K562 (cell line): ENCODE measurements around the gene INMT. TPM values are rescaled to one million over a fixed set of nuclear protein-coding genes. Genes with fewer than 3 reads are reported as not detected.

Experiments used
- CC2D1A ChIP-seq: fragments of 450-650 bp; IDR thresholded peaks from 2 replicates; pipeline ENCODE4 v1.6.1; 2017; ENCODE audit warnings: mild to moderate bottlenecking
- CTCFL ChIP-seq: IDR thresholded peaks from 2 replicates; pipeline ENCODE4 v1.6.1; 2011; ENCODE audit warnings: borderline replicate concordance, low read depth, mild to moderate bottlenecking, moderate library complexity, low read length; ENCODE audit not compliant: insufficient read depth, poor library complexity, severe bottlenecking
- E4F1 ChIP-seq: fragments of 250-450 bp; sonication (Bioruptor Pico); IDR thresholded peaks from 2 replicates; pipeline ENCODE4 v1.5.0; 2021; ENCODE audit warnings: mild to moderate bottlenecking, borderline replicate concordance
- GTF3C2 ChIP-seq: IDR thresholded peaks from 3 replicates; pipeline ENCODE4 v1.6.1; 2011; ENCODE audit warnings: borderline replicate concordance, mild to moderate bottlenecking, moderate library complexity; ENCODE audit not compliant: insufficient read length; ENCODE audit errors: extremely low read depth
- MCM2 ChIP-seq: fragments of 450-650 bp; IDR thresholded peaks from 2 replicates; pipeline ENCODE4 v1.6.1; 2017; ENCODE audit warnings: low read depth, mild to moderate bottlenecking
- PBX2 ChIP-seq, 2 experiments: IDR thresholded peaks in 1 of 2; conservative IDR thresholded peaks in 1 of 2; 2 replicates each; pipeline ENCODE4 v1.6.1; 2016; ENCODE audit warnings: low read depth in 2 of 2, mild to moderate bottlenecking in 1 of 2, missing compliant biosample characterization in 1 of 2, missing genetic modification characterization in 1 of 2, moderate library complexity in 1 of 2
- PCBP2 ChIP-seq: fragments of 200-400 bp; formaldehyde crosslinking; IDR thresholded peaks from 2 replicates; pipeline ENCODE4 v1.6.1; 2018; ENCODE audit warnings: low read length, low read depth, mild to moderate bottlenecking, moderate library complexity; ENCODE audit not compliant: poor library complexity, severe bottlenecking
- RBM14 ChIP-seq: fragments of 200-400 bp; formaldehyde crosslinking; IDR thresholded peaks from 2 replicates; pipeline ENCODE4 v1.6.1; 2018; ENCODE audit warnings: low read depth, mild to moderate bottlenecking, low read length, moderate library complexity, borderline replicate concordance; ENCODE audit not compliant: insufficient read depth
- SMC3 ChIP-seq: conservative IDR thresholded peaks from 2 replicates; pipeline ENCODE4 v1.6.1; 2011; ENCODE audit warnings: low read depth, low read length, improper control_type of control experiment; ENCODE audit not compliant: insufficient read depth
- ZNF24 ChIP-seq: fragments of 450-650 bp; IDR thresholded peaks from 2 replicates; pipeline ENCODE4 v1.6.1; 2016
- polyA plus RNA-seq, 8 experiments: library from polyadenylated mRNA; depleted of rRNA in 4 of 8; stranded (reverse) in 5 of 8; unstranded in 3 of 8; fragments of >200 nt; fragmentation: Nextera tagmentation in 2 of 8; fragmentation: Illumina TruSeq in 1 of 8; extraction: Ambion mirVana in 2 of 8; extraction: Trizol in 1 of 8; gene quantifications; 2 replicates each; pipeline versions ENCODE4 v1.2.1 to v1.2.3, GENCODE V29; 2011 to 2014; ENCODE audit warnings: inconsistent platforms in 1 of 8, missing spikeins in 1 of 8
- total RNA-seq, 7 experiments: library from RNA; depleted of rRNA in 6 of 7; stranded (reverse); fragments of >200 nt in 6 of 7; fragmentation: Illumina TruSeq in 2 of 7; extraction: Trizol in 2 of 7; gene quantifications; 2 replicates each; pipeline versions ENCODE4 v1.2.1 to v1.2.3, GENCODE V29; 2011 to 2021; ENCODE audit warnings: low replicate concordance in 1 of 7

INMT gene
- total and polyA plus RNA-seq, 9 of the 15 experiments (the other 6 are each of a cell fraction or from before 2014, with no cell fraction given), result 0.04 to 0.27 TPM; not detected in 7

- 0 out of 2 replicates have a peak, but pooled peaks have one; percentile 17 for TF ChIP-seq ZNF24
- no peak for TF ChIP-seq PCBP2
- TF ChIP-seq RBM14, result no peak
- TF ChIP-seq MCM2, result no peak
- no peak for TF ChIP-seq PBX2 (CRISPR knock-in tag; IDR thresholded peaks at IDR 0.05; ENCODE audit: low read depth)
- no peak for TF ChIP-seq PBX2 (tag; conservative IDR thresholded peaks at IDR 0.05; ENCODE audit: low read depth)
- TF ChIP-seq GTF3C2, result no peak
- TF ChIP-seq SMC3, result peak; percentile 93
- TF ChIP-seq CC2D1A, result peak; percentile 70
- no peak for TF ChIP-seq E4F1 (CRISPR knock-in tag)
- peak; percentile 4 for TF ChIP-seq CTCFL
Observed at GRCh38 chr7:30740417-30741181, 11.3 kb upstream of the INMT start (continued).
